ENCODE measurements around the gene KBTBD4.
"Not testable (repeated sequence)": the region's sequence is repeated elsewhere in the genome, so short reads cannot be mapped to it uniquely, and the experiment has no call there.

Gene KBTBD4

GRCh38 chr11:47589977-47590861, 11.4 kb upstream of the KBTBD4 start:
- no peak for DNase-seq

- DNase-seq, result no peak
Observed at GRCh38 chr11:47589584-47589976, 10.8 kb upstream of the KBTBD4 start.

DNA sequence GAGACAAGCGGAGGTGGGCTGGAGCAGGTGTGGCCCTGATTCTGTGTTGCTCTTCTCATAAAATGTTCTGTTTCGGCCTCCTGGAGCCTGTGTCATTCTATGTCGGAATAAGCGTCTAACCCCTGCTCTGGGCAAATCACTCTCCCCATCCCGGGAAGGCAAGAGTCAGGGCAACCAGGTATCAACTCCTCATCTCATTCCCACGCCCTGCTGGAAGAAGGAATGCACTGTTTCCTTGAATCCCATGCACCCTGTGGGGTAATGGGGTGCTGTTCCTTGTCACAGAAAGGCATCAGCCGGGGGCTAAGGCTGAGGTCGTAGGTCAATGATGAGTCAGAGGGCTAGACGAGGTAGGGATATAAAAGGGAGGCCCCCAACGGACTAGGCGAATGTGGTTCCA, 10.3 kb upstream of the KBTBD4 start:
- no peak for DNase-seq

DNA sequence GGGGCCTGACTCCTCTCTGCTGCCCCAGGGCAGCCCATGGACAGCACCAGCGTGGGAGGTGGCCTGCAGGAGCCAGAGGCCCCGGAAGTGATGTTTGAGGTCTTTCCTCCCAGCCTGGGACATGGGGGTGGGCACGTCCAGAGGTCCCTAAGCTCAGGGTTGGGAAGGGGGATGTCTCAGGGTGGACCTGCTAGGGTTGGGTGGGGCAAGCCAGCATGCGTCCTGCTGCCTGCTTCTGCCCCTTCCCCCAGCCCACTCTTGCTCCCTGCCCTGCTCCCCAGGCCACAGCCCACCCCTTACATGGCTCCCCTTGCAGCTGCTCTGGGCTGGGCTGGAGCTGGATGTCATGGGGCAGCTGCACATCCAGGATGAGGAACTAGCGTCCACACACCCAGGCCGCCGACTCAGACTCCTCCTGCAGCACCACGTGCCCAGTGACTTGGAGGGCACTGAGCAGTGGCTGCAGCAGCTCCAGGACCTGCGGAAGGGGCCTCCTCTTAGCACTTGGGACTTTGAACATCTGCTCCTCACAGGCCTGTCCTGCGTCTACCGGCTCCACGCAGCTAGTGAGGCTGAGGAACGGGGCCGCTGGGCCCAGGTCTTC, 9.1 kb upstream of the KBTBD4 start:
- DNase-seq, result no peak

GRCh38 chr11:47587039-47587716, 8.4 kb upstream of the KBTBD4 start:
- no peak for DNase-seq

DNA sequence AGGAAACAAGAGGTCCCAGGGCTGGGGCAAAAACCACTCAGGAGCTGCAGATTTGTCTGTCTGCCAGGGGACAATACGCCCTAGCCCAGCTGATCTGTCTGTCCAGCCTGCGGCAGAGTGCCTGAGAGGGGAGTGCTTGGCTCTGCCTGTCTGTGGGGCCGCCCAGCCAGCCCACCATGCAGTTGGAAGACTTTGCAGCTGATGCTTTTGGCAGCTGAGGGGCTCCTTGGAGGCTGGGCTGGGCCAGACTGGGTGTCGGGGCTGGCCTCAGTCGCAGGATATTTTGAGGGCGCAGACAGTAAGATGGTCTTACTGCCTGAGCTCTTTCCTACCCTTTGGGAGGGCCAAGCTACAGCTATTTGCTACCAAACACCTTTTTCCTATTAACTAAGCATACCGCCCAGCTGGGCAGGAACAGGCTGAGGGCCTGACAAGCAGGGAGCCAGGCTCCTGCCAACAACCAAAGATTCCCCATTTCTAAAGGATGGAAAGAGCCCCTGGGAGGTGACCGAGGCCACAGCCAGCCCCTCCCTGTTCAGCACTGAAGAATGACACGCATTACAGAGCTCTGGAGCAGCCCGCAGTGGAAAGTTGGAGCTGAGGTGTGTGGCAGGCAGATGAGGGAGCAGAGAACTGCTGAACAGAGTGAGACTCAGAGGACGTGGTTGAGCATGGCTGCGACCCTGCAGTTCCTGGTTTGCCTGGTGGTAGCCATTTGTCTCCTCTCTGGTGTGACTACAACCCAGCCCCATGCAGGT, 7.5 kb upstream of the KBTBD4 start, which contains the start of gene FAM180B:
TSS of gene FAM180B (plus strand) at position 581 of the 758 bp plus-strand sequence. CDS start at position 672, 91 bp downstream.
- DNase-seq, result no peak

- no peak for DNase-seq
Observed at GRCh38 chr11:47583844-47584243, 5.1 kb upstream of the KBTBD4 start.

DNA sequence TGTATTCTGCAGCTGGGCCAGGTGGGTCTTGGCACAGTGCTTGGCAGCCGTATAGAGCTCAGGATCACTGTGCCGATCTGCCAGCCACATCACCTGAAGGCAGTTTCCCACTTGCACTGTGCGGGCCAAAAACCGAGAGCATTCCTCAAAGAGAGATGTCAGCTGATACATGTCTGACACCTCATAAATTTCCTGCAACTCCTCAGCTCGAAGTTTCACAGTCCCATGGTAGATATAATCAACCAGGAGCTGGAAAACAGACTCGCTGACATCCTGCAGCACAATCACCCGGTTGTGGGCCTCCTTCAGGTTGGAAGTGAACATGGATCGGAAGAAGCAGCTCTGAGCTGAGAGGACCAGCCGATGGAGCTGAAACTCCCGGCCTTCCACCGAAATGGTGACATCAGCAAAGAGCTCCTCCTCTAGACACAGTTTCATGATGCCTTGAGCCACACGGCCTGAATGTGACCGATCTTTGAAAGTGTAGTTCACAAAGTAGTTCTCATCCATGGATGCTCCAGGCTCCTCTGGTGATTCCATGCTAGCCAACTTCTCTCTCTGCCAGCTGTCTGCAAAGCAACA, 1.2 kb downstream of the KBTBD4 start:
- no peak for DNase-seq

- DNase-seq, result no peak
Observed at GRCh38 chr11:47573321-47573720, 5.4 kb downstream of the KBTBD4 start.

DNA sequence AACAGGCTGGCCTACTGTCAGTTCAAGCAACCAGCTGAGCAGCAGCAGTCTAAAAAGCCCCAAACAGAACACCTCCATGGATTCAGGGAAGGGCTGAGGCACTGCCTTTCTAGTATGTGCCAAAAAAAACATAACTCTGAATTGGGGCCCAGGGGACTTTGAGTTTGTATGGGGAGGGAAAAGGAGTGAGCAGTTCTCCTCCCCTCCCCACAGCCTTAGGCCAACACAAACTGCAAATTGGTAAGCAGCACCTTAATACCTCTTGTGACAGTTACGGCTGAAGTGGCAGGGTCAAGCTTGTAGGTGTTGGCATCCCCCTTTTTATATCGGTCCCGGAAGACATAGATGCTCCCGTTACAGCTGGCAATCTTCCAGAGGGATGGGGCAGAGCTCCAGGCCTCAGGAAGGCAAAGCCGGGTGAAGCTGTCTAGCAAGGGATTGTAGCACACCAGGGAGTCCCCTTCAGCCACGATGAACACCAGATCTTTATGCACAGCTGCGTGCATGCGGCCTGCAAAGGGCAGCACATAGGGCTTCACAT, 6.0 kb downstream of the KBTBD4 start:
- DNase-seq, result no peak

GRCh38 chr11:47571895-47572294, 6.9 kb downstream of the KBTBD4 start:
- no peak for DNase-seq

DNA sequence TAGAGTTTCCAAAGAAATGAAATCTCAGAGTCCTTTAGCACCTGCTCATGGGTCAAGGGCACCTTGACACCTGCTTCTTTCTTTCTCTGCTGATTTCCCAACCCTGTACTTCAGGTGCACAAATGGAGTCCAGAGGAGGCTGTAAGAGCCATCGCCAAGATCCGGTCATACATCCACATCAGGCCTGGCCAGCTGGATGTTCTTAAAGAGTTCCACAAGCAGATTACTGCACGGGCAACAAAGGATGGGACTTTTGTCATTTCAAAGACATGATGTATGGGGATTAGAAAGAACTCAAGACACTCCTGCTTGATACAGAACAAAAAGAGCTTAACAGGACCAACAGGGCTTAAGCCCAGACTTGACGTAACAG, 7.4 kb downstream of the KBTBD4 start:
- DNase-seq, result no peak

- no peak for DNase-seq
Observed at GRCh38 chr11:47570651-47571356, 8.0 kb downstream of the KBTBD4 start.

- no peak for DNase-seq
Observed at GRCh38 chr11:47569646-47570045, 9.1 kb downstream of the KBTBD4 start.

GRCh38 chr11:47566149-47566698, 12.5 kb downstream of the KBTBD4 start:
- DNase-seq, result no peak

DNA sequence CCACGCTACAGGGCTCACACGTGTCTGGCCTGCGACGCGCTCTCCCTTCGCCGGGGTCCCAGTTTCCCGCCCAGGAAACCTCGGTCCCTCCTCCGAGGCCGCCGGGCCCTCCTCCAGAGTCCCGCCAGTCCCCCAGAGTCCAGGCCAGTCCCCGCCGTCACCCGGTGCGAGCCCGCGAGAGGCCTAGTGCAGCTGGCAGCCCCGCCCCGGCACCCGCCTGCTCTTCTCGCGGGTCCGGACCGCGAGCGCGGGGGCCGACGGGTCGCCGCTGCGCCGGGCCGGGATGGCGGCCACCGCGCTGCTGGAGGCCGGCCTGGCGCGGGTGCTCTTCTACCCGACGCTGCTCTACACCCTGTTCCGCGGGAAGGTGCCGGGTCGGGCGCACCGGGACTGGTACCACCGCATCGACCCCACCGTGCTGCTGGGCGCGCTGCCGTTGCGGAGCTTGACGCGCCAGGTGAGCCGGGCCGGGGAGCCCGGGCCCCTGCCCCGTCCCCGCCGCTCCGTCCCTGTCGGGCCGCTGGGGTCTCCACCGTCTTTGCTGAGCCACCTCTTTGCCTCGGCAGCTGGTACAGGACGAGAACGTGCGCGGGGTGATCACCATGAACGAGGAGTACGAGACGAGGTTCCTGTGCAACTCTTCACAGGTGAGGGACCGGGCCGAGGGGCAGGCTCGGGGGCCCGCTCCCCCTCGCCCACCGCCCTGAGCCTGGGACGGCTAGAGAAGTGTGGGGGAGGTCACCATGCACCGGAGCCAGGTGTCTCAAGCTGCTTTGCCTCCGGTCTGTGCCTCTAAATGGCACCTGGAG, 13.2 kb downstream of the KBTBD4 start, which contains the start of gene PTPMT1:
TSS of gene PTPMT1 (plus strand) at position 260 of the 809 bp plus-strand sequence. CDS start at position 284, 24 bp downstream.
- peak; percentile 85 for DNase-seq

- no peak for DNase-seq
Observed at GRCh38 chr11:47564933-47565339, 13.8 kb downstream of the KBTBD4 start.

DNA sequence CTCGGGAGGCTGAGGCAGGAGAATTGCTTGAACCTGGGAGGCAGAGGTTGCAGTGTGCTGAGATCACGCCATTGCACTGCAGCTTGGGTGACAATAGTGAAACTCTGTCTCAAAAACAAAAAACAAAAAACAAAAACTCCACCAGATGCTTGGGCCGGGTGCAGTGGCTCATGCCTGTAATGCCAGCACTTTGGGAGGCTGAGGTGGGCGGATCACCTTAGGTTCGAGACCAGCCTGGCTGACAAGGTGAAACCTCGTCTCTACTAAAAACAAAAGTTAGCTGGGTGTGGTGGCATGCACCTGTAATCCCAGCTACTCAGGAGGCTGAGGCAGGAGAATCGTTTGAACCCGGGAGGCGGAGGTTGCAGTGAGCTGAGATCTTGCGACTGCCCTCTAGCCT, 14.4 kb downstream of the KBTBD4 start:
- DNase-seq, result not testable (repeated sequence)

- DNase-seq, result not testable (repeated sequence)
Observed at GRCh38 chr11:47562393-47562792, 16.4 kb downstream of the KBTBD4 start.

- no peak for DNase-seq
Observed at GRCh38 chr11:47560426-47560825, 18.3 kb downstream of the KBTBD4 start.

Data from activated CD4-positive, alpha-beta T cell treated with anti-CD3 and anti-CD28 coated beads, Interleukin-10, Interleukin-2, amounts not matched to agents 100 ng/mL and 50 ng/mL, durations not matched to agents 16 hours and 8 hours (primary cell).